Activated T-cell treated with anti-CD3 and anti-CD28 coated beads for 4 hours (primary cell): ENCODE results near the gene CEP85.
A peak's percentile ranks its signal among the peaks of the same experiment; 100 is the strongest.

Source experiments
- DNase-seq: peaks from one replicate; pipeline ENCODE4 v3.0.0-alpha.2; 2020

CEP85 gene

DNA sequence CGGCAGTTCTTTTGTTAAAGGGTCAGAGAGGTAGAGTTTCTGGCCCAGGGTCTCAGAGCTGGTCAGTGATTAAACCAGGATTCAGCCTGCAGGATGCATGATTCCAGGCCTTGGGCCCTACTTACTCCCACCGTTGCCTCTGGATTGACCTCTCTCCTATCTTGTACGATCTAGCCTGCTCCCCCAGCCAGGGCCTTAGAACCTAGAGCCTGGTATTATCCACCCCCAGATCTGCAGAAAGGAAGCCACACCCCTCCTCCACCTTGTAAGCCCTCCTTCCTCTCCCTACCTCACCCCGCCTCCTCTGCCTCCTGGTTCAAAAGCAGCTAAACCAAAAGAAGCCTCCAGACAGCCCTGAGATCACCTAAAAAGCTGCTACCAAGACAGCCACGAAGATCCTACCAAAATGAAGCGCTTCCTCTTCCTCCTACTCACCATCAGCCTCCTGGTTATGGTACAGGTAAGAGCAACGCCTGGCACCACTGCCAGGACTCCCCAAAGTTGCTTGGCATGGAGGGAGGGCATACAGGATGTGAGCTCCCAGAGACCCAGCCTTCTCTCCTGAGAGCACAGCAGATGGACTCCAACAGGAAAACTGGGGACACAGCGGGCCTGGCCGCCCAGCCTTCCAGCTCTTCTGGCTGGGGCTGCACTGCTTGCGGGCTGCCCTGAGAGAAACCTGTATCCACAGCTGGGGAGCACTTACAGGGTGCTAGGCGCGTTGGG lies 83.8 kb downstream of the CEP85 start, which contains the start of gene CD52:
Gene CD52 (plus strand): TSS at position 347 of the 726 bp plus-strand sequence. CDS start 60 bp downstream, at position 407.
- peak; percentile 64 for DNase-seq

GRCh38 chr1:26318338-26319064 lies 84.5 kb downstream of the CEP85 start:
- no peak for DNase-seq

GRCh38 chr1:26320896-26321295 lies 86.9 kb downstream of the CEP85 start:
- DNase-seq = no peak

GRCh38 chr1:26321315-26322041 lies 87.5 kb downstream of the CEP85 start:
- peak; percentile 98 for DNase-seq

DNA sequence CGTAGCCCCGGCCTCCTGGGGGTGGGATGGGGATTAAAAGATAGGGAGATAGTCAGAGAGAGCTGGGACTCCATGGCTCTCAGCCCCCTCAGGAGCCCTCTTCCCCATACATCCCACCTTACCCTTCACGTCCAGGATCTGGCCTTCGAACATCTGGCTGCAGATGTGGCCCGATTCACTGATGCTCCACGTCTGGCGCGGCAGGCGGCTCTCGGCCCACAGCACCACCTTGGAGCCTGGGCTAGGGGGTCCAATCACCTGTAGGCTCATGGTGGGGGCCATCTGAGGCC lies 88.0 kb downstream of the CEP85 start:
- DNase-seq = no peak

DNA sequence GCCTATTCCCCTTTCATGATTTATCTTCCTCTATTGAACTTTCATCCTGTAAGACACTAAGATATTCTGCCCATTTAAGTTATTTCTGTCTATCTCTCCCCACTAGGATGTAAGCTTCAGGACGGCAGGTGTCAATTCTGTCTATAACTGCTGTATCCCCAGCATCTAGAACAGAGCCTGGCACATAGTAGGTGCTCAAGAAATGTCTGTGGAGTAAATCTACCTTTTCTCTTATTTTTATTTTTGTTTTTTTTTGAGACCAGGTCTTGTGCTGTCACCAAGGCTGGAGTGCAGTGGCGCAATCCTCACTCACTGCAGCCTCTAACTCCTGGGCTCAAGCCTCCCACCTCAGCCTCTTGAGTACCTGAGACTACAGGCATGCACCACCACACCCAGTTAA lies 89.4 kb downstream of the CEP85 start:
- DNase-seq = no peak

DNA sequence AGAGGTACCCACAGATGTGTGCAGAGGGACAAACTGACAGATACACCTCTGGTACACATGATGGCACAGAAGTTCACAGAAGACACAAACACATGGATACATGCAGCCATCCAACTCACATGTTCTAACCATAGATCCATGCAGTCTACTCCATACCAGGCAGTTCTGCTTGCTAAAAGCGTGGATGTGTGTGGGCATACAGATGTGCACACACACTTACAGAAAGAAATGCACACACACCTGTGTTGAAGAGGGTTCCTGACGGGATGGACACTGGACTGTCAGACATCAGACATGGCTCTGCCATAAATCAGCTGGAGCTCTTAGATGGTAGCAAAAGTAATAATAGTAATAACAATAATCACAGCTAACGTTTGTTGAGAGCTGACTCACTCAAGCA lies 90.5 kb downstream of the CEP85 start:
- DNase-seq = no peak

- DNase-seq = no peak
These were observed 94.0 kb downstream of the CEP85 start for GRCh38 chr1:26327956-26328362.
